Neuronal stem cell (in vitro differentiated cells): ENCODE results near the gene PDZD4.

Experiments
- DNase-seq: peaks from one replicate; pipeline ENCODE4 v3.0.0-alpha.2; 2013; ENCODE audit warnings: low spot score
- H2AFZ ChIP-seq: one replicate; pipeline ENCODE4 v1.6.1; 2013; ENCODE audit warnings: mild to moderate bottlenecking, low read length, inconsistent platforms
- H2AK5ac ChIP-seq: 2 replicates; pipeline ENCODE4 v1.6.1; 2013; ENCODE audit warnings: low read depth, mild to moderate bottlenecking, inconsistent platforms, low read length, moderate library complexity, mixed read lengths
- H2BK120ac ChIP-seq: 2 replicates; pipeline ENCODE4 v1.6.1; 2013; ENCODE audit warnings: low read depth, mild to moderate bottlenecking, inconsistent platforms, low read length, moderate library complexity, mixed read lengths
- H2BK12ac ChIP-seq: one replicate; pipeline ENCODE4 v1.6.1; 2013; ENCODE audit warnings: low read length, inconsistent platforms
- H2BK15ac ChIP-seq: 2 replicates; pipeline ENCODE4 v1.6.1; 2013; ENCODE audit warnings: mild to moderate bottlenecking, low read length, inconsistent platforms, mixed read lengths
- H2BK5ac ChIP-seq: one replicate; pipeline ENCODE4 v1.6.1; 2013; ENCODE audit warnings: inconsistent platforms, mild to moderate bottlenecking, low read length, moderate library complexity
- H3K14ac ChIP-seq: one replicate; pipeline ENCODE4 v1.6.1; 2013; ENCODE audit warnings: low read length, inconsistent platforms
- H3K18ac ChIP-seq: 2 replicates; pipeline ENCODE4 v1.6.1; 2013; ENCODE audit warnings: low read length, inconsistent platforms
- H3K23ac ChIP-seq: 2 replicates; pipeline ENCODE4 v1.6.1; 2013; ENCODE audit warnings: low read depth, mild to moderate bottlenecking, mixed read lengths, low read length, inconsistent platforms; ENCODE audit not compliant: poor library complexity
- H3K27ac ChIP-seq: replicated peaks from 3 replicates; pipeline ENCODE4 v1.5.1; 2013; ENCODE audit warnings: low read length, inconsistent platforms
- H3K27me3 ChIP-seq, 3 experiments: 2 replicates each; pipeline ENCODE4 v1.6.1; 2013; ENCODE audit warnings: low read length in 3 of 3, mild to moderate bottlenecking in 2 of 3, inconsistent platforms in 1 of 3, low read depth in 1 of 3, mixed read lengths in 1 of 3, moderate library complexity in 1 of 3; ENCODE audit not compliant: control insufficient read depth in 3 of 3, insufficient read depth in 3 of 3
- H3K36me3 ChIP-seq, 2 donors: replicated peaks in 1 of 2; 2 replicates each; pipeline ENCODE4 v1.6.1; 2013; ENCODE audit warnings: low read length in 2 of 2; ENCODE audit not compliant: control insufficient read depth in 2 of 2, insufficient read depth in 2 of 2
- H3K4ac ChIP-seq: 2 replicates; pipeline ENCODE4 v1.6.1; 2013; ENCODE audit warnings: inconsistent platforms, mild to moderate bottlenecking, low read length, moderate library complexity
- H3K4me1 ChIP-seq, 2 donors: 1 replicate in 1 of 2; 2 replicates in 1 of 2; pipeline ENCODE4 v1.6.1; 2013; ENCODE audit warnings: low read length in 2 of 2, low read depth in 1 of 2; ENCODE audit not compliant: control insufficient read depth in 2 of 2, insufficient read depth in 1 of 2
- H3K4me2 ChIP-seq: one replicate; pipeline ENCODE4 v1.6.1; 2013; ENCODE audit warnings: mild to moderate bottlenecking, low read length, inconsistent platforms; ENCODE audit not compliant: insufficient read depth, poor library complexity, severe bottlenecking
- H3K4me3 ChIP-seq, 2 donors: 2 replicates each; pipeline ENCODE4 v1.5.1; 2013; ENCODE audit warnings: low read length in 2 of 2, mild to moderate bottlenecking in 2 of 2, inconsistent platforms in 1 of 2, moderate library complexity in 1 of 2
- H3K79me1 ChIP-seq: one replicate; pipeline ENCODE4 v1.6.1; 2013; ENCODE audit warnings: low read depth, mild to moderate bottlenecking, inconsistent platforms, low read length, moderate library complexity
- H3K9ac ChIP-seq: one replicate; pipeline ENCODE4 v1.6.1; 2013; ENCODE audit warnings: mild to moderate bottlenecking, low read depth, low read length, inconsistent platforms; ENCODE audit not compliant: poor library complexity
- H3K9me3 ChIP-seq, 2 donors: replicated peaks in 1 of 2; 2 replicates each; pipeline versions ENCODE3 to v1.6.1; 2013; ENCODE audit warnings: low read length in 2 of 2, mild to moderate bottlenecking in 2 of 2, inconsistent platforms in 1 of 2, low read depth in 1 of 2, mixed read lengths in 1 of 2, moderate library complexity in 1 of 2; ENCODE audit not compliant: control insufficient read depth in 2 of 2, insufficient read depth in 1 of 2
- H4K8ac ChIP-seq: one replicate; pipeline ENCODE4 v1.6.1; 2013; ENCODE audit warnings: low read depth, mild to moderate bottlenecking, inconsistent platforms, low read length, moderate library complexity
- H4K91ac ChIP-seq: one replicate; pipeline ENCODE4 v1.6.1; 2013; ENCODE audit warnings: low read length, low read depth, mild to moderate bottlenecking, inconsistent platforms; ENCODE audit not compliant: poor library complexity
- WGBS, 2 donors: extraction: QIAGEN DNeasy Blood & Tissue Kit; methylation state at CpG; one replicate each; pipeline ENCODE4 v1.1.7; 2013; ENCODE audit warnings: missing lambda C conversion rate in 2 of 2, mixed read lengths in 1 of 2; ENCODE audit not compliant: insufficient read length in 2 of 2, insufficient replicate concordance in 1 of 2; ENCODE audit errors: extremely low coverage in 2 of 2; 5-methylcytosine and 5-hydroxymethylcytosine counted together

PDZD4 gene

GRCh38 chrX:153845842-153846241 lies 15.5 kb upstream of the PDZD4 start:
- no CpG with 5 or more reads among the region's 3 CpGs for WGBS, 2 donors
- no peak overlapping the region for H3K9ac ChIP-seq
- H3K9me3 ChIP-seq = no peaks in the 10 kb centered on the region
- H3K4ac ChIP-seq = no peak overlapping the region
- H3K36me3 ChIP-seq = no peaks in the 10 kb centered on the region
- no peak overlapping the region for H2BK12ac ChIP-seq
- H3K4me3 ChIP-seq = no peak overlapping the region
- no peak overlapping the region for H2AK5ac ChIP-seq
- H3K14ac ChIP-seq = no peak overlapping the region
- H3K27me3 ChIP-seq = peaks cover 0 to 23% (median 0%) of the 10 kb centered on the region in 3 experiments
- H3K18ac ChIP-seq = no peak overlapping the region
- H2BK15ac ChIP-seq = no peak overlapping the region
- no peak overlapping the region for H3K4me2 ChIP-seq
- H2BK120ac ChIP-seq = no peak overlapping the region
- H3K4me1 ChIP-seq = peaks cover 0 to 3% of the 10 kb centered on the region in 2 donors
- no peaks in the 10 kb centered on the region for H3K79me1 ChIP-seq
- no peak overlapping the region for H4K8ac ChIP-seq
- no peak overlapping the region for H2BK5ac ChIP-seq
- H4K91ac ChIP-seq = no peak overlapping the region
- no peak overlapping the region for H3K23ac ChIP-seq
- no peak for DNase-seq
- no peak overlapping the region for H3K27ac ChIP-seq
- no peak overlapping the region for H2AFZ ChIP-seq

DNA sequence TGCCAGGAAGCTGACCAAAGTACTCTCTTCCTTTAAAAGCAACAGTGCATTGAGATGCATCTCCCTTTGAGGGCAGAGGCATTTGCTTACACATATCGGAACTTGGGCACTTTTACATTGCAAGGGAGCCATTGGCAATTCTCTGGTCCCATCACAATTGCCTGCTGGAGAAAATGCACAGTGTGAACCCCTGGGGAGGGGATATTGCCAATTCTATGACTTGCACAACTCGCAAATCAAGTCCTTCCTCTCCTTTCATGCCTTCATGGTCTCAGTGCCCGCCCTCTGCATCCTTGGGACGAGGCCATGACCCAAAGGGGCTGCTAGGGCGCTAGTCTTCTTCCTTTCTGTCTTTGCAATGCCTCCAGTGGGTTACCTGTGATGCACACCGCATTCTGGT lies 14.9 kb upstream of the PDZD4 start:
- Histone ChIP-seq H2BK15ac (no peak overlapping the region), H3K4me1 (peaks cover 0 to 3% of the 10 kb centered on the region in 2 donors), H3K4me2 (no peak overlapping the region), H3K9ac (no peak overlapping the region), H2BK120ac (no peak overlapping the region), H4K91ac (no peak overlapping the region), H4K8ac (no peak overlapping the region), H3K79me1 (no peaks in the 10 kb centered on the region), H2BK5ac (no peak overlapping the region), H2AK5ac (no peak overlapping the region), H3K14ac (no peak overlapping the region), H3K9me3 (no peaks in the 10 kb centered on the region), H3K23ac (no peak overlapping the region), H2BK12ac (no peak overlapping the region), H3K27ac (no peak overlapping the region), H3K18ac (no peak overlapping the region), H3K27me3 (peaks cover 0 to 19% (median 0%) of the 10 kb centered on the region in 3 experiments), H3K36me3 (no peaks in the 10 kb centered on the region), H3K4me3 (no peak overlapping the region), H3K4ac (no peak overlapping the region), H2AFZ (no peak overlapping the region)
- DNase-seq = no peak
- WGBS, 2 donors = no CpG with 5 or more reads among the region's 6 CpGs

- no peak overlapping the region for H3K23ac ChIP-seq
- no peaks in the 10 kb centered on the region for H3K36me3 ChIP-seq
- peaks cover 0 to 24% (median 0%) of the 10 kb centered on the region in 3 experiments for H3K27me3 ChIP-seq
- H2BK12ac ChIP-seq = no peak overlapping the region
- H3K79me1 ChIP-seq = no peaks in the 10 kb centered on the region
- H2AK5ac ChIP-seq = no peak overlapping the region
- no peak overlapping the region for H2AFZ ChIP-seq
- H2BK15ac ChIP-seq = no peak overlapping the region
- H2BK120ac ChIP-seq = no peak overlapping the region
- no peak for DNase-seq
- H3K27ac ChIP-seq = no peak overlapping the region
- H3K9ac ChIP-seq = no peak overlapping the region
- H3K4me3 ChIP-seq = no peak overlapping the region
- no peak overlapping the region for H4K91ac ChIP-seq
- H4K8ac ChIP-seq = no peak overlapping the region
- no peak overlapping the region for H3K18ac ChIP-seq
- H3K14ac ChIP-seq = no peak overlapping the region
- no peak overlapping the region for H3K4me2 ChIP-seq
- H2BK5ac ChIP-seq = no peak overlapping the region
- H3K9me3 ChIP-seq = no peaks in the 10 kb centered on the region
- H3K4ac ChIP-seq = no peak overlapping the region
- peaks cover 0 to 3% of the 10 kb centered on the region in 2 donors for H3K4me1 ChIP-seq
- no CpG with 5 or more reads among the region's 6 CpGs for WGBS, 2 donors
Observed at GRCh38 chrX:153844509-153845082, 14.3 kb upstream of the PDZD4 start.

DNA sequence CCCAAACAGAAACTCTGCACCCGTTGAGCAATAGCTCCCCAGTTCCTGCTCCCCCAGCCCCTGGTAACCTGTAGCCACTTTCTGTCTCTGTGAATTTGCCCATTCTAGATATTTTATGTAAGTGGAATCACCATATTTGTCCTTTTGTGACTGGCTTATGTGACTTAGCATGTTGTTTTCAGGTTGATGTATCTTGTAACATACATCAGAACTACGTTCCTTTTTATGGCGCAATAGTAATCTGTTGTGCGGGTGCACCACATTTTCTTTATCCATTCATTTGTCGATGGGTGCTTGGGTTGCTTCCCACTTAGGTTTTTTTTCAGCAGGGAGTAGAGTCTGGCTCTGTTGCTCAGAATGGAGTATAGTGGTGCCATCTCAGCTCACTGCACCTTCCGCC lies 6.6 kb upstream of the PDZD4 start:
- H3K18ac ChIP-seq = no peak overlapping the region
- no peaks in the 10 kb centered on the region for H3K36me3 ChIP-seq
- H3K4ac ChIP-seq = no peak overlapping the region
- H3K9me3 ChIP-seq = no peaks in the 10 kb centered on the region
- no peak overlapping the region for H2BK5ac ChIP-seq
- H3K4me1 ChIP-seq = no peaks in the 10 kb centered on the region
- no peak overlapping the region for H3K23ac ChIP-seq
- peaks cover 0 to 29% (median under 1%) of the 10 kb centered on the region in 3 experiments for H3K27me3 ChIP-seq
- no peak overlapping the region for H2AK5ac ChIP-seq
- H2BK120ac ChIP-seq = no peak overlapping the region
- no CpG with 5 or more reads among the region's 6 CpGs for WGBS, 2 donors
- DNase-seq = no peak
- no peak overlapping the region for H2BK15ac ChIP-seq
- no peak overlapping the region for H2AFZ ChIP-seq
- no peak overlapping the region for H2BK12ac ChIP-seq
- no peak overlapping the region for H4K91ac ChIP-seq
- no peak overlapping the region for H3K9ac ChIP-seq
- H3K4me3 ChIP-seq = no peak overlapping the region
- H3K14ac ChIP-seq = no peak overlapping the region
- H3K27ac ChIP-seq = no peak overlapping the region
- H4K8ac ChIP-seq = no peak overlapping the region
- no peak overlapping the region for H3K4me2 ChIP-seq
- no peaks in the 10 kb centered on the region for H3K79me1 ChIP-seq
